ENCODE data around the gene FBXL22. TPM values are rescaled to one million over a fixed set of nuclear protein-coding genes. Genes with fewer than 3 reads are reported as not detected.

FBXL22 gene
- total RNA-seq, 1 experiment from 2014 or later: 2.0 TPM

- no peak for ATAC-seq
- Histone ChIP-seq H3K4me2 (ENCODE audit: low read length) (no peak overlapping the region), H4K20me1 (ENCODE audit: low read length) (no peaks in the 10 kb centered on the region), H3F3A (ENCODE audit: low read length, unreplicated experiment) (no peaks in the 10 kb centered on the region), H3K79me2 (ENCODE audit: low read length) (peaks cover 6% of the 10 kb centered on the region), H3K9me3 (ENCODE audit: low read length) (no peaks in the 10 kb centered on the region), H3K9me2 (replicated peaks; ENCODE audit: low read length) (no peaks in the 10 kb centered on the region), H3K9ac (ENCODE audit: low read length) (no peak overlapping the region), H3K27me3 (ENCODE audit: low read length) (no peaks in the 10 kb centered on the region), H3K27ac (ENCODE audit: low read length) (no peak overlapping the region), H2AFZ (ENCODE audit: low read length) (no peak overlapping the region), H3K36me3 (ENCODE audit: low read depth, low read length) (peaks cover 7% of the 10 kb centered on the region; the same call in 1 of the 2 replicates), H3K4me3 (ENCODE audit: low read length) (no peak overlapping the region), H3K4me1 (ENCODE audit: insufficient read depth, low read length) (peaks cover 7% of the 10 kb centered on the region; the same call in 1 of the 2 replicates)
- BruUV-seq (replicated peaks): no TSS peak
- DNase-seq: no peak
- TF ChIP-seq, protein P1, sequence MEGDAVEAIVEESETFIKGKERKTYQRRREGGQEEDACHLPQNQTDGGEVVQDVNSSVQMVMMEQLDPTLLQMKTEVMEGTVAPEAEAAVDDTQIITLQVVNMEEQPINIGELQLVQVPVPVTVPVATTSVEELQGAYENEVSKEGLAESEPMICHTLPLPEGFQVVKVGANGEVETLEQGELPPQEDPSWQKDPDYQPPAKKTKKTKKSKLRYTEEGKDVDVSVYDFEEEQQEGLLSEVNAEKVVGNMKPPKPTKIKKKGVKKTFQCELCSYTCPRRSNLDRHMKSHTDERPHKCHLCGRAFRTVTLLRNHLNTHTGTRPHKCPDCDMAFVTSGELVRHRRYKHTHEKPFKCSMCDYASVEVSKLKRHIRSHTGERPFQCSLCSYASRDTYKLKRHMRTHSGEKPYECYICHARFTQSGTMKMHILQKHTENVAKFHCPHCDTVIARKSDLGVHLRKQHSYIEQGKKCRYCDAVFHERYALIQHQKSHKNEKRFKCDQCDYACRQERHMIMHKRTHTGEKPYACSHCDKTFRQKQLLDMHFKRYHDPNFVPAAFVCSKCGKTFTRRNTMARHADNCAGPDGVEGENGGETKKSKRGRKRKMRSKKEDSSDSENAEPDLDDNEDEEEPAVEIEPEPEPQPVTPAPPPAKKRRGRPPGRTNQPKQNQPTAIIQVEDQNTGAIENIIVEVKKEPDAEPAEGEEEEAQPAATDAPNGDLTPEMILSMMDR (conservative IDR thresholded peaks at IDR 0.05; ENCODE audit: low read depth, low read length): no peak
- TF ChIP-seq EZH2phosphoT487 (IDR thresholded peaks at IDR 0.05; ENCODE audit: borderline replicate concordance, low read length): no peak
- no peak for TF ChIP-seq EZH2 (IDR thresholded peaks at IDR 0.05; ENCODE audit: low read length, unreplicated experiment)
- ChIA-PET POLR2A (ENCODE audit: unreplicated experiment) (no interaction called here), CTCF (no interaction called here)
- intact Hi-C loops (cut with micrococcal nuclease): loop anchor here (5.0 kb wide), 2 partner anchors 194 to 309 kb away; no protein-coding TSS in a partner anchor
Measured at GRCh38 chr15:63596676-63597037, 530 bp upstream of the FBXL22 start.

DNA sequence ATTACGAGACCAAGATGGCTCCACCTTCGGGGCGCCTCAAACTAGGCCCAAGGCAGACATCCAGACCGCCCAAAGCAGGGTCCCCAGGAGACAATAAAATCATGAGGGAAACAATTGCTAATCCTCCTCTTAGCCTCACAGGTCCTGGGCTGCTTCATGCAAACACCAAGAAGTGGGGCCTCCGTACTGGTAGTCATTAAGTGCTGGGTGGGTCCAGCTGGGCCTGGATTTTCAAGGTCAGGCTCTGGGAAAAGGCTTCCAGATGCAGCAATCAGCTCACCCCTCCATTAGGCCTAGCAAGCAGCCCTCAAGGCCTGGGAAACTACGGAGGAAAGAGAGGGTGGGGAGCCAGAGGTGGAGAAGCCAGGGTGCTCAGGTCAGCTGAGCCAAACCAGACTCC lies 634 bp downstream of the FBXL22 start:
- Histone ChIP-seq H3K4me2 (ENCODE audit: low read length) (no peak overlapping the region), H3F3A (ENCODE audit: low read length, unreplicated experiment) (no peaks in the 10 kb centered on the region), H4K20me1 (ENCODE audit: low read length) (no peaks in the 10 kb centered on the region), H3K79me2 (ENCODE audit: low read length) (peaks cover 6% of the 10 kb centered on the region), H3K36me3 (ENCODE audit: low read depth, low read length) (peaks cover 3% of the 10 kb centered on the region; the same call in 1 of the 2 replicates), H3K27me3 (ENCODE audit: low read length) (no peaks in the 10 kb centered on the region), H3K4me1 (ENCODE audit: insufficient read depth, low read length) (peaks cover 7% of the 10 kb centered on the region; the same call in 1 of the 2 replicates), H3K4me3 (ENCODE audit: low read length) (no peak overlapping the region), H3K9ac (ENCODE audit: low read length) (no peak overlapping the region), H2AFZ (ENCODE audit: low read length) (no peak overlapping the region), H3K27ac (ENCODE audit: low read length) (no peak overlapping the region), H3K9me3 (ENCODE audit: low read length) (no peaks in the 10 kb centered on the region), H3K9me2 (replicated peaks; ENCODE audit: low read length) (no peaks in the 10 kb centered on the region)
- ChIA-PET CTCF (interaction anchor here (0.5 to 0.6 kb wide), 2 partner anchors 20 to 94 kb away, joined by 3 to 4 read pairs; no protein-coding TSS in a partner anchor), POLR2A (ENCODE audit: unreplicated experiment) (no interaction called here)
- no TSS peak for BruUV-seq (replicated peaks)
- DNase-seq (no peak), ATAC-seq (no peak)
- intact Hi-C loops (cut with micrococcal nuclease): loop anchor here (5.0 kb wide), 2 partner anchors 196 to 311 kb away; no protein-coding TSS in a partner anchor
- TF ChIP-seq, protein P1 (conservative IDR thresholded peaks at IDR 0.05; ENCODE audit: low read depth, low read length): no peak
- TF ChIP-seq EZH2phosphoT487 (IDR thresholded peaks at IDR 0.05; ENCODE audit: borderline replicate concordance, low read length): no peak
- no peak for TF ChIP-seq EZH2 (IDR thresholded peaks at IDR 0.05; ENCODE audit: low read length, unreplicated experiment)

All from PC-3 (cell line).